GM12864 (cell line): ENCODE measurements around the gene TPRA1.

Experiments
- DNase-seq: peaks from one replicate; pipeline ENCODE4 v3.0.0-alpha.2; 2011; ENCODE audit warnings: low read depth
- H3K4me3 ChIP-seq: 2 replicates; pipeline ENCODE4 v1.5.1; 2011; ENCODE audit warnings: mild to moderate bottlenecking, low read depth, low read length, control low read depth
- CTCF ChIP-seq: IDR thresholded peaks from 2 replicates; pipeline ENCODE4 v1.5.1; 2011; ENCODE audit warnings: low read depth, mild to moderate bottlenecking, moderate library complexity, low read length, control low read depth, inconsistent platforms; ENCODE audit errors: missing control alignments

Gene TPRA1

GRCh38 chr3:127565711-127566110 lies 24.8 kb downstream of the TPRA1 start:
- TF ChIP-seq CTCF: no peak
- H3K4me3 ChIP-seq: no peak overlapping the region
- no peak for DNase-seq

GRCh38 chr3:127560051-127560787 lies 30.3 kb downstream of the TPRA1 start:
- DNase-seq: no peak
- no peak for TF ChIP-seq CTCF
- no peak overlapping the region for H3K4me3 ChIP-seq

GRCh38 chr3:127556565-127556964 lies 34.0 kb downstream of the TPRA1 start:
- no peak overlapping the region for H3K4me3 ChIP-seq
- peak; percentile 43 for TF ChIP-seq CTCF
- no peak for DNase-seq

- H3K4me3 ChIP-seq: no peak overlapping the region
- no peak for DNase-seq
- TF ChIP-seq CTCF: no peak
Observed at GRCh38 chr3:127555108-127555507, 35.4 kb downstream of the TPRA1 start.

GRCh38 chr3:127552038-127552437 lies 38.5 kb downstream of the TPRA1 start:
- no peak overlapping the region for H3K4me3 ChIP-seq
- no peak for TF ChIP-seq CTCF
- DNase-seq: no peak

- DNase-seq: no peak
- no peak for TF ChIP-seq CTCF
- no peak overlapping the region for H3K4me3 ChIP-seq
Observed at GRCh38 chr3:127551178-127551577, 39.4 kb downstream of the TPRA1 start.
